HTERT RPE-1 (cell line): ENCODE results near the gene SLC12A8.

Source experiments
- in situ Hi-C: fragments of 300-500 bp; cut with MboI; formaldehyde crosslinking; loops from 4 replicates; pipeline ENCODE4 v1.14.3; 2020; ENCODE audit warnings: low sequenced_read_pairs

The SLC12A8 gene

GRCh38 chr3:125140818-125141595 is 71.5 kb downstream of the SLC12A8 start:
- in situ Hi-C loops: no loop called here

GRCh38 chr3:125140011-125140817 is 72.3 kb downstream of the SLC12A8 start:
- in situ Hi-C loops: no loop called here

- in situ Hi-C loops: no loop called here
Observed at GRCh38 chr3:125139386-125139785, 73.2 kb downstream of the SLC12A8 start.

- in situ Hi-C loops: no loop called here
Observed at GRCh38 chr3:125137358-125138033, 75.1 kb downstream of the SLC12A8 start.

- in situ Hi-C loops: no loop called here
Observed at GRCh38 chr3:125136966-125137357, 75.6 kb downstream of the SLC12A8 start.

- in situ Hi-C loops: no loop called here
Observed at GRCh38 chr3:125136515-125136914, 76.0 kb downstream of the SLC12A8 start.

- in situ Hi-C loops: no loop called here
Observed at GRCh38 chr3:125134952-125135351, 77.6 kb downstream of the SLC12A8 start.

GRCh38 chr3:125132815-125133214 is 79.7 kb downstream of the SLC12A8 start:
- in situ Hi-C loops: no loop called here

GRCh38 chr3:125129512-125129997 is 83.0 kb downstream of the SLC12A8 start:
- in situ Hi-C loops: no loop called here

- in situ Hi-C loops: no loop called here
Observed at GRCh38 chr3:125128861-125129501, 83.6 kb downstream of the SLC12A8 start.

- in situ Hi-C loops: no loop called here
Observed at GRCh38 chr3:125126323-125126722, 86.2 kb downstream of the SLC12A8 start.

- in situ Hi-C loops: no loop called here
Observed at GRCh38 chr3:125125821-125126245, 86.7 kb downstream of the SLC12A8 start.

- in situ Hi-C loops: no loop called here
Observed at GRCh38 chr3:125123451-125124305, 88.9 kb downstream of the SLC12A8 start.

GRCh38 chr3:125121246-125122010 is 91.1 kb downstream of the SLC12A8 start:
- in situ Hi-C loops: no loop called here

GRCh38 chr3:125120379-125121122 is 92.0 kb downstream of the SLC12A8 start:
- in situ Hi-C loops: no loop called here

- in situ Hi-C loops: no loop called here
Observed at GRCh38 chr3:125119752-125120378, 92.7 kb downstream of the SLC12A8 start.

GRCh38 chr3:125118600-125118999 is 93.9 kb downstream of the SLC12A8 start:
- in situ Hi-C loops: no loop called here

- in situ Hi-C loops: no loop called here
Observed at GRCh38 chr3:125117631-125118191, 94.8 kb downstream of the SLC12A8 start.
